Activated CD4-positive, alpha-beta T cell treated with anti-CD3 and anti-CD28 coated beads, Interleukin-2, amount 10 ng/mL, durations not matched to agents 24 days and 14 days (primary cell): ENCODE measurements around the gene WDR19. TPM values are rescaled to one million over a fixed set of nuclear protein-coding genes. Genes with fewer than 3 reads are reported as not detected.
A peak's percentile ranks its signal among the peaks of the same experiment; 100 is the strongest.
"Not testable (repeated sequence)": the region's sequence is repeated elsewhere in the genome, so short reads cannot be mapped to it uniquely, and the experiment has no call there.

Experiments
- DNase-seq: peaks from one replicate; pipeline ENCODE4 v3.0.0; 2022
- H3K27ac Mint-ChIP-seq: one replicate; pipeline ENCODE4 v1.8.0; 2022; ENCODE audit warnings: mild to moderate bottlenecking, mixed read lengths
- H3K27me3 Mint-ChIP-seq: one replicate; pipeline ENCODE4 v1.8.0; 2022; ENCODE audit warnings: mixed read lengths
- H3K36me3 Mint-ChIP-seq: one replicate; pipeline ENCODE4 v1.8.0; 2022; ENCODE audit warnings: low read depth, mild to moderate bottlenecking, mixed read lengths
- H3K4me1 Mint-ChIP-seq: one replicate; pipeline ENCODE4 v1.8.0; 2021; ENCODE audit warnings: mixed read lengths
- H3K4me3 Mint-ChIP-seq: one replicate; pipeline ENCODE4 v1.8.0; 2022; ENCODE audit warnings: mild to moderate bottlenecking, moderate library complexity, mixed read lengths
- H3K9me3 Mint-ChIP-seq: one replicate; pipeline ENCODE4 v1.8.0; 2021; ENCODE audit warnings: mixed read lengths
- intact Hi-C: fragments of 100-400 bp; cut with micrococcal nuclease; formaldehyde crosslinking; loops from one replicate; pipeline ENCODE4 v1.15.1; 2023
- total RNA-seq: library from RNA; stranded (reverse); gene quantifications from 2 replicates; pipeline ENCODE4 v1.2.3, GENCODE V29; 2022

WDR19 gene
- total RNA-seq, 1 donor from 2014 or later, result 15.6 TPM

- no peaks in the 10 kb centered on the region for H3K9me3 Mint-ChIP-seq
- intact Hi-C loops, result no loop called here
- no peak overlapping the region for H3K27ac Mint-ChIP-seq
- DNase-seq, result no peak
- no peak overlapping the region for H3K4me3 Mint-ChIP-seq
- H3K4me1 Mint-ChIP-seq, result peaks cover 7% of the 10 kb centered on the region
- H3K27me3 Mint-ChIP-seq, result no peaks in the 10 kb centered on the region
- peaks cover 70% of the 10 kb centered on the region for H3K36me3 Mint-ChIP-seq
Measured at GRCh38 chr4:39287223-39287622, 104.9 kb downstream of the WDR19 start.

- H3K9me3 Mint-ChIP-seq, result no peaks in the 10 kb centered on the region
- no peak overlapping the region for H3K27ac Mint-ChIP-seq
- H3K4me3 Mint-ChIP-seq, result no peak overlapping the region
- peaks cover 7% of the 10 kb centered on the region for H3K4me1 Mint-ChIP-seq
- intact Hi-C loops, result no loop called here
- H3K27me3 Mint-ChIP-seq, result no peaks in the 10 kb centered on the region
- peaks cover 72% of the 10 kb centered on the region for H3K36me3 Mint-ChIP-seq
- no peak for DNase-seq
Measured at GRCh38 chr4:39291686-39292085, 109.4 kb downstream of the WDR19 start.

- H3K9me3 Mint-ChIP-seq, H3K4me3 Mint-ChIP-seq, H3K27me3 Mint-ChIP-seq, H3K4me1 Mint-ChIP-seq, DNase-seq, intact Hi-C loops, H3K27ac Mint-ChIP-seq: not testable (repeated sequence)
- peaks cover 66% of the 10 kb centered on the region for H3K36me3 Mint-ChIP-seq
Measured at GRCh38 chr4:39292433-39292832, 110.1 kb downstream of the WDR19 start.

GRCh38 chr4:39295784-39296183, 113.5 kb downstream of the WDR19 start:
- intact Hi-C loops, result no loop called here
- no peak for DNase-seq
- peaks cover 2% of the 10 kb centered on the region for H3K4me1 Mint-ChIP-seq
- no peaks in the 10 kb centered on the region for H3K27me3 Mint-ChIP-seq
- no peaks in the 10 kb centered on the region for H3K9me3 Mint-ChIP-seq
- no peak overlapping the region for H3K27ac Mint-ChIP-seq
- no peak overlapping the region for H3K4me3 Mint-ChIP-seq
- peaks cover 70% of the 10 kb centered on the region for H3K36me3 Mint-ChIP-seq

- H3K27ac Mint-ChIP-seq, result peak overlapping the region; percentile 10
Measured at GRCh38 chr4:39302901-39303300, 120.6 kb downstream of the WDR19 start.

GRCh38 chr4:39303871-39304270, 121.5 kb downstream of the WDR19 start:
- no peaks in the 10 kb centered on the region for H3K9me3 Mint-ChIP-seq
- no peak for DNase-seq
- peaks cover 63% of the 10 kb centered on the region for H3K36me3 Mint-ChIP-seq
- intact Hi-C loops, result loop anchor here (10.0 kb wide), 1 partner anchor 61 kb away; the partner anchor contains the start of gene RFC1
- H3K4me1 Mint-ChIP-seq, result peaks cover 10% of the 10 kb centered on the region
- H3K27me3 Mint-ChIP-seq, result no peaks in the 10 kb centered on the region
- H3K4me3 Mint-ChIP-seq, result no peak overlapping the region
- no peak overlapping the region for H3K27ac Mint-ChIP-seq

More at GRCh38 chr4:39302901-39303300, 120.6 kb downstream of the WDR19 start:
- Mint-ChIP-seq H3K4me1 (peaks cover 10% of the 10 kb centered on the region), H3K36me3 (peaks cover 62% of the 10 kb centered on the region), H3K9me3 (no peaks in the 10 kb centered on the region), H3K27me3 (no peaks in the 10 kb centered on the region), H3K4me3 (no peak overlapping the region)
- no peak for DNase-seq
- intact Hi-C loops, result loop anchor here (10.0 kb wide), 1 partner anchor 62 kb away; the partner anchor contains the start of gene RFC1

GRCh38 chr4:39304651-39305050, 122.3 kb downstream of the WDR19 start:
- intact Hi-C loops, result loop anchor here (10.0 kb wide), 1 partner anchor 60 kb away; the partner anchor contains the start of gene RFC1
- Mint-ChIP-seq H3K4me3 (no peak overlapping the region), H3K27ac (no peak overlapping the region), H3K9me3 (no peaks in the 10 kb centered on the region), H3K36me3 (peaks cover 60% of the 10 kb centered on the region), H3K4me1 (peaks cover 10% of the 10 kb centered on the region), H3K27me3 (no peaks in the 10 kb centered on the region)
- no peak for DNase-seq

GRCh38 chr4:39305912-39306677, 123.8 kb downstream of the WDR19 start:
- intact Hi-C loops, result loop anchor here (10.0 kb wide), 1 partner anchor 59 kb away; the partner anchor contains the start of gene RFC1
- H3K4me1 Mint-ChIP-seq, result peaks cover 10% of the 10 kb centered on the region
- no peak overlapping the region for H3K4me3 Mint-ChIP-seq
- H3K36me3 Mint-ChIP-seq, result peaks cover 52% of the 10 kb centered on the region
- peak overlapping the region; percentile 8 for H3K27ac Mint-ChIP-seq
- no peaks in the 10 kb centered on the region for H3K9me3 Mint-ChIP-seq
- H3K27me3 Mint-ChIP-seq, result no peaks in the 10 kb centered on the region
- no peak for DNase-seq

GRCh38 chr4:39308611-39309010, 126.3 kb downstream of the WDR19 start:
- intact Hi-C loops, result loop anchor here (10.0 kb wide), 1 partner anchor 56 kb away; the partner anchor contains the start of gene RFC1
- Mint-ChIP-seq H3K36me3 (peaks cover 56% of the 10 kb centered on the region), H3K9me3 (no peaks in the 10 kb centered on the region)

GRCh38 chr4:39312816-39313215, 130.5 kb downstream of the WDR19 start:
- intact Hi-C loops, result no loop called here
- H3K4me1 Mint-ChIP-seq, result no peaks in the 10 kb centered on the region
- DNase-seq, result no peak
- H3K4me3 Mint-ChIP-seq, result no peak overlapping the region
- H3K36me3 Mint-ChIP-seq, result peaks cover 43% of the 10 kb centered on the region
- no peak overlapping the region for H3K27ac Mint-ChIP-seq
- no peaks in the 10 kb centered on the region for H3K27me3 Mint-ChIP-seq
- no peaks in the 10 kb centered on the region for H3K9me3 Mint-ChIP-seq

More at GRCh38 chr4:39308611-39309010, 126.3 kb downstream of the WDR19 start:
- H3K4me3 Mint-ChIP-seq, result no peak overlapping the region
- no peak for DNase-seq
- H3K27ac Mint-ChIP-seq, result no peak overlapping the region
- H3K27me3 Mint-ChIP-seq, result no peaks in the 10 kb centered on the region
- peaks cover 10% of the 10 kb centered on the region for H3K4me1 Mint-ChIP-seq

- H3K27ac Mint-ChIP-seq, result peak overlapping the region; percentile 20
- no peaks in the 10 kb centered on the region for H3K9me3 Mint-ChIP-seq
- H3K36me3 Mint-ChIP-seq, result peaks cover 46% of the 10 kb centered on the region
- no peak for DNase-seq
- H3K4me1 Mint-ChIP-seq, result no peaks in the 10 kb centered on the region
- H3K27me3 Mint-ChIP-seq, result no peaks in the 10 kb centered on the region
- intact Hi-C loops, result no loop called here
- no peak overlapping the region for H3K4me3 Mint-ChIP-seq
Measured at GRCh38 chr4:39319676-39320075, 137.3 kb downstream of the WDR19 start.

- intact Hi-C loops, result no loop called here
- Mint-ChIP-seq H3K9me3 (no peaks in the 10 kb centered on the region), H3K27me3 (no peaks in the 10 kb centered on the region), H3K4me1 (peaks cover 3% of the 10 kb centered on the region), H3K36me3 (peaks cover 52% of the 10 kb centered on the region), H3K4me3 (no peak overlapping the region), H3K27ac (no peak overlapping the region)
- no peak for DNase-seq
Measured at GRCh38 chr4:39320381-39321115, 138.2 kb downstream of the WDR19 start.

GRCh38 chr4:39323821-39324220, 141.5 kb downstream of the WDR19 start:
- intact Hi-C loops, result no loop called here
- Mint-ChIP-seq H3K27me3 (no peaks in the 10 kb centered on the region), H3K9me3 (peaks cover 7% of the 10 kb centered on the region), H3K36me3 (peaks cover 67% of the 10 kb centered on the region), H3K4me3 (no peak overlapping the region), H3K4me1 (peaks cover 3% of the 10 kb centered on the region), H3K27ac (no peak overlapping the region)
- no peak for DNase-seq

- H3K27me3 Mint-ChIP-seq, result no peaks in the 10 kb centered on the region
Measured at GRCh38 chr4:39324446-39324845, 142.1 kb downstream of the WDR19 start.

More at GRCh38 chr4:39324446-39324845, 142.1 kb downstream of the WDR19 start:
- H3K27ac Mint-ChIP-seq, result no peak overlapping the region
- H3K4me1 Mint-ChIP-seq, result peaks cover 3% of the 10 kb centered on the region
- peaks cover 69% of the 10 kb centered on the region for H3K36me3 Mint-ChIP-seq
- no peak overlapping the region for H3K4me3 Mint-ChIP-seq
- intact Hi-C loops, result no loop called here
- DNase-seq, result no peak
- peaks cover 7% of the 10 kb centered on the region for H3K9me3 Mint-ChIP-seq
